GM23248 (cell line): ENCODE data around the gene SCAMP4. TPM values are rescaled to one million over a fixed set of nuclear protein-coding genes. Genes with fewer than 3 reads are reported as not detected.

ENCODE experiments used
- DNase-seq: peaks from one replicate; pipeline ENCODE4 v3.0.0-alpha.2; 2015
- H2AFZ ChIP-seq: fragments of 200-600 bp; sonication (generic); 2 replicates; pipeline ENCODE4 v1.6.1; 2016; ENCODE audit warnings: antibody characterized with exemption
- H3F3A ChIP-seq: fragments of 200-600 bp; sonication (generic); 2 replicates; pipeline ENCODE4 v1.6.1; 2016; ENCODE audit warnings: mild to moderate bottlenecking, antibody characterized with exemption, mixed run types; ENCODE audit not compliant: insufficient read depth
- H3K27ac ChIP-seq: fragments of 200-600 bp; sonication (generic); 2 replicates; pipeline ENCODE4 v1.5.1; 2016; ENCODE audit warnings: mild to moderate bottlenecking
- H3K27me3 ChIP-seq: fragments of 200-600 bp; sonication (generic); replicated peaks from 2 replicates; pipeline ENCODE4 v1.6.1; 2016; ENCODE audit warnings: mild to moderate bottlenecking; ENCODE audit not compliant: insufficient read depth
- H3K36me3 ChIP-seq: fragments of 200-600 bp; sonication (generic); 2 replicates; pipeline ENCODE4 v1.6.1; 2016; ENCODE audit warnings: low read depth, mild to moderate bottlenecking
- H3K4me1 ChIP-seq: fragments of 200-600 bp; sonication (generic); 2 replicates; pipeline ENCODE4 v1.6.1; 2016; ENCODE audit warnings: mild to moderate bottlenecking; ENCODE audit not compliant: insufficient read depth
- H3K4me2 ChIP-seq: fragments of 200-600 bp; sonication (generic); one replicate; pipeline ENCODE4 v1.6.1; 2016; ENCODE audit warnings: mild to moderate bottlenecking; ENCODE audit not compliant: unreplicated experiment
- H3K4me3 ChIP-seq: fragments of 200-600 bp; sonication (generic); 2 replicates; pipeline ENCODE4 v1.5.1; 2016; ENCODE audit warnings: mild to moderate bottlenecking
- H3K79me2 ChIP-seq: fragments of 200-600 bp; sonication (generic); 2 replicates; pipeline ENCODE4 v1.6.1; 2016; ENCODE audit warnings: mild to moderate bottlenecking; ENCODE audit not compliant: insufficient read depth
- H3K9ac ChIP-seq: fragments of 200-600 bp; sonication (generic); 2 replicates; pipeline ENCODE4 v1.6.1; 2016; ENCODE audit warnings: mild to moderate bottlenecking
- H3K9me2 ChIP-seq: fragments of 200-600 bp; sonication (generic); 2 replicates; pipeline ENCODE4 v1.6.1; 2016; ENCODE audit warnings: mixed run types, mild to moderate bottlenecking, moderate library complexity; ENCODE audit not compliant: insufficient read depth
- H3K9me3 ChIP-seq: fragments of 200-600 bp; sonication (generic); one replicate; pipeline ENCODE4 v1.6.1; 2017; ENCODE audit warnings: low read depth
- H4K20me1 ChIP-seq: fragments of 200-600 bp; sonication (generic); 2 replicates; pipeline ENCODE4 v1.6.0; 2016; ENCODE audit not compliant: insufficient read depth
- EZH2 ChIP-seq: fragments of 200-600 bp; sonication (generic); IDR thresholded peaks from 2 replicates; pipeline ENCODE4 v1.6.1; 2018; ENCODE audit warnings: antibody characterized with exemption, mild to moderate bottlenecking; ENCODE audit not compliant: insufficient read depth, poor library complexity, severe bottlenecking
- EZH2phosphoT487 ChIP-seq: fragments of 200-600 bp; sonication (generic); IDR thresholded peaks from 2 replicates; pipeline ENCODE4 v1.6.1; 2018; ENCODE audit warnings: antibody characterized with exemption, moderate library complexity, mild to moderate bottlenecking, low read depth; ENCODE audit not compliant: insufficient read depth
- WGBS, 2 experiments: methylation state at CpG; one replicate each; pipeline ENCODE4 v1.1.6; 2015 to 2017; ENCODE audit warnings: low lambda C conversion rate in 2 of 2, low coverage in 1 of 2; ENCODE audit errors: missing lambda C conversion rate in 2 of 2; 5-methylcytosine and 5-hydroxymethylcytosine counted together
- in situ Hi-C: fragments of 300-500 bp; cut with MboI; formaldehyde crosslinking; loops from 2 replicates; pipeline ENCODE4 v1.15.0; 2020
- polyA plus RNA-seq: library from polyadenylated mRNA; unstranded; fragments of >200 nt; fragmentation: Nextera tagmentation; extraction: Ambion mirVana; gene quantifications from 2 replicates; pipeline ENCODE4 v1.2.1, GENCODE V29; 2016
- total RNA-seq: library from RNA; depleted of rRNA; stranded (reverse); fragments of >200 nt; shearing (Covaris generic); gene quantifications from 2 replicates; pipeline ENCODE4 v1.2.3, GENCODE V29; 2014

Gene SCAMP4
- total and polyA plus RNA-seq, 2 experiments from 2014 or later: 73.9 to 110 TPM

- H3K9me2 ChIP-seq: no peaks in the 10 kb centered on the region
- peak within 1 kb of the TSS; percentile 92 for H3K27ac ChIP-seq
- no peaks in the 10 kb centered on the region for H4K20me1 ChIP-seq
- H3K4me3 ChIP-seq: peak within 1 kb of the TSS; percentile 91
- H3K4me2 ChIP-seq: peak within 1 kb of the TSS; percentile 87
- in situ Hi-C loops: no loop called here
- TF ChIP-seq EZH2 (no peak), EZH2phosphoT487 (no peak)
- no peaks in the 10 kb centered on the region for H3K36me3 ChIP-seq
- no peak for DNase-seq
- no peaks in the 10 kb centered on the region for H3K27me3 ChIP-seq
- no peaks in the 10 kb centered on the region for H3K9me3 ChIP-seq
- 0 to 2% methylated on average over 17 to 41 of the region's 63 CpGs for WGBS, 2 experiments
- H2AFZ ChIP-seq: peak within 1 kb of the TSS; percentile 84
- H3K79me2 ChIP-seq: peaks cover 57% of the 10 kb centered on the region
- peak within 1 kb of the TSS; percentile 96 for H3K9ac ChIP-seq
- H3F3A ChIP-seq: no peaks in the 10 kb centered on the region
- peaks cover 9% of the 10 kb centered on the region; the same call in 1 of the 2 replicates for H3K4me1 ChIP-seq
Measured at GRCh38 chr19:1863328-1863637, 41.9 kb upstream of the SCAMP4 start, which contains the start of gene KLF16. KLF16 (minus strand) TSS chr19:1863579; CDS start chr19:1863497, 82 bp downstream.

- Histone ChIP-seq H3K27ac (peak overlapping the region; percentile 92), H3K4me2 (peak overlapping the region; percentile 87), H3K4me3 (peak overlapping the region; percentile 90), H3K9me2 (no peaks in the 10 kb centered on the region), H3K9ac (peak overlapping the region; percentile 96), H3K36me3 (no peaks in the 10 kb centered on the region), H4K20me1 (no peaks in the 10 kb centered on the region), H3K79me2 (peaks cover 54% of the 10 kb centered on the region), H3F3A (no peaks in the 10 kb centered on the region), H3K4me1 (peaks cover 9% of the 10 kb centered on the region; the same call in 1 of the 2 replicates), H3K27me3 (no peaks in the 10 kb centered on the region), H2AFZ (peak overlapping the region; percentile 84), H3K9me3 (no peaks in the 10 kb centered on the region)
- DNase-seq: peak; percentile 97
- in situ Hi-C loops: no loop called here
- WGBS, 2 experiments: 1% methylated on average over 22 to 62 of the region's 115 CpGs
- no peak for TF ChIP-seq EZH2phosphoT487
- no peak for TF ChIP-seq EZH2
Measured at GRCh38 chr19:1863638-1864479, 41.3 kb upstream of the SCAMP4 start.

DNA sequence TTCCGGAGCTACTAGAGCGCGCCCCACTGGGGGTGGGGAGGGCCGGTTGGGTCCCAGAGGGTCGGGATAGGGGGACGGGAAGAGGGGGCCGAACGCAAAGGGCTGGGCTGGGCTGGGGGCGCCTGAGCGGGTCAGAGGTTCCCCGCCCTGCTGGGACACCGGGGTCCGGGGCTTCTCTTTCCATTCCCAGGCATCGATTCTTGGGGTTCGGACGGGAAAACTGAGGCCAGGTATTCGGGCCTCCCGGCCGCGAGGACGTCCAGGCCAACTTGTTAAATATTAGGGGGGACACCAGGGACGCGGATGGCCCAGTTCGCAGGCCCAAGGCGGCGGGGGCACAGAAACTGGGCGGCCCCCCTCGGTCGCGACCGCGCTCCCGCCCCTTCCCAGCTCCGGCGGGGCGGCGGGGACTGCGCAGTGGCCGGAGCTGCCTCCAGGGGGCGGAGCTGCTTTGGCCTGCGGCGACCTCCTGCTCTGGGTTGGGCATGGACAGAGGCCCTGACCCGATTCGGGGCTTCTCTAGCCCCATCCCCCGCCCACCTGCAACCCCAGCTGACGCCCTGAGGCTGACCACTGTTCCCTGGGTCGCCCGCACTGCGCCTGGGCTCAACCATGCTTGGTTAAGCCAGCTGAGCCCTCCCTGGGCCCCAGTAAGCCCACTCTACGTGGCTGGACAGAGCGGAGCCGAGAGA lies 40.6 kb upstream of the SCAMP4 start:
- peak; percentile 81 for DNase-seq
- peak overlapping the region; percentile 90 for H3K4me3 ChIP-seq
- H2AFZ ChIP-seq: peak overlapping the region; percentile 84
- no peaks in the 10 kb centered on the region for H4K20me1 ChIP-seq
- peaks cover 52% of the 10 kb centered on the region for H3K79me2 ChIP-seq
- 12 to 14% methylated on average over 32 to 42 of the region's 52 CpGs for WGBS, 2 experiments
- in situ Hi-C loops: no loop called here
- H3K9me2 ChIP-seq: no peaks in the 10 kb centered on the region
- no peaks in the 10 kb centered on the region for H3K9me3 ChIP-seq
- peak overlapping the region; percentile 92 for H3K27ac ChIP-seq
- H3K9ac ChIP-seq: peak overlapping the region; percentile 96
- no peak for TF ChIP-seq EZH2phosphoT487
- no peak for TF ChIP-seq EZH2
- peak overlapping the region; percentile 87 for H3K4me2 ChIP-seq
- no peaks in the 10 kb centered on the region for H3K27me3 ChIP-seq
- peaks cover 3% of the 10 kb centered on the region; the same call in 1 of the 2 replicates for H3K4me1 ChIP-seq
- H3F3A ChIP-seq: no peaks in the 10 kb centered on the region
- no peaks in the 10 kb centered on the region for H3K36me3 ChIP-seq

- no peaks in the 10 kb centered on the region for H3K36me3 ChIP-seq
- no peaks in the 10 kb centered on the region for H3F3A ChIP-seq
- no peaks in the 10 kb centered on the region for H3K27me3 ChIP-seq
- H3K4me2 ChIP-seq: peak overlapping the region; percentile 87
- H3K27ac ChIP-seq: peak overlapping the region; percentile 92
- no peak for DNase-seq
- in situ Hi-C loops: no loop called here
- 87% methylated on average over 15 to 17 of the region's 17 CpGs for WGBS, 2 experiments
- no peaks in the 10 kb centered on the region for H3K9me2 ChIP-seq
- no peaks in the 10 kb centered on the region for H3K9me3 ChIP-seq
- TF ChIP-seq EZH2phosphoT487 (no peak), EZH2 (no peak)
- H3K79me2 ChIP-seq: peaks cover 52% of the 10 kb centered on the region
- no peaks in the 10 kb centered on the region for H4K20me1 ChIP-seq
- H2AFZ ChIP-seq: peak overlapping the region; percentile 84
- H3K4me3 ChIP-seq: peak overlapping the region; percentile 90
- H3K4me1 ChIP-seq: no peaks in the 10 kb centered on the region
- H3K9ac ChIP-seq: peak overlapping the region; percentile 96
Measured at GRCh38 chr19:1865172-1866010, 39.8 kb upstream of the SCAMP4 start.
